ENCODE data around the gene LRRC4B. TPM values are rescaled to one million over a fixed set of nuclear protein-coding genes. Genes with fewer than 3 reads are reported as not detected.

The LRRC4B gene
- total RNA-seq, 1 experiment from 2014 or later: not detected

GRCh38 chr19:50557009-50557613 lies 11.1 kb downstream of the LRRC4B start:
- CTCF ChIA-PET: interaction anchor here (0.5 to 2.2 kb wide), 9 partner anchors 9 to 539 kb away, joined by 3 to 22 read pairs (median 5); no protein-coding TSS in a partner anchor
- no TSS peak for BruUV-seq (replicated peaks)

GRCh38 chr19:50556282-50557008 lies 11.8 kb downstream of the LRRC4B start:
- Mint-ChIP-seq H3K4me1 (ENCODE audit: low read depth, unreplicated experiment) (peaks cover 8% of the 10 kb centered on the region), H3K27ac (ENCODE audit: unreplicated experiment) (no peak overlapping the region), H3K4me3 (ENCODE audit: low read depth, unreplicated experiment) (peak overlapping the region; percentile 67), H3K36me3 (ENCODE audit: insufficient read depth, unreplicated experiment) (peaks cover 12% of the 10 kb centered on the region), H3K27me3 (ENCODE audit: unreplicated experiment) (peaks cover 88% of the 10 kb centered on the region), H3K9me3 (ENCODE audit: low read depth, unreplicated experiment) (no peaks in the 10 kb centered on the region)
- no TSS peak for BruUV-seq (replicated peaks)
- peak; percentile 92 for DNase-seq
- peak; percentile 96 for TF ChIP-seq CTCF (IDR thresholded peaks at IDR 0.05; ENCODE audit: unreplicated experiment)
- intact Hi-C loops (cut with micrococcal nuclease; ENCODE audit: unreplicated experiment): no loop called here
- CTCF ChIA-PET: interaction anchor here (0.5 to 2.2 kb wide), 15 partner anchors 9 to 540 kb away, joined by 3 to 22 read pairs (median 5); no protein-coding TSS in a partner anchor

More at GRCh38 chr19:50557009-50557613, 11.1 kb downstream of the LRRC4B start:
- no peak for TF ChIP-seq CTCF (IDR thresholded peaks at IDR 0.05; ENCODE audit: unreplicated experiment)
- peaks cover 8% of the 10 kb centered on the region for H3K4me1 Mint-ChIP-seq (ENCODE audit: low read depth, unreplicated experiment)
- H3K9me3 Mint-ChIP-seq (ENCODE audit: low read depth, unreplicated experiment): no peaks in the 10 kb centered on the region
- DNase-seq: no peak
- H3K36me3 Mint-ChIP-seq (ENCODE audit: insufficient read depth, unreplicated experiment): peaks cover 12% of the 10 kb centered on the region
- intact Hi-C loops (cut with micrococcal nuclease; ENCODE audit: unreplicated experiment): no loop called here
- no peak overlapping the region for H3K27ac Mint-ChIP-seq (ENCODE audit: unreplicated experiment)
- peaks cover 84% of the 10 kb centered on the region for H3K27me3 Mint-ChIP-seq (ENCODE audit: unreplicated experiment)
- H3K4me3 Mint-ChIP-seq (ENCODE audit: low read depth, unreplicated experiment): no peak overlapping the region

GRCh38 chr19:50555450-50556281 lies 12.6 kb downstream of the LRRC4B start:
- Mint-ChIP-seq H3K9me3 (ENCODE audit: low read depth, unreplicated experiment) (no peaks in the 10 kb centered on the region), H3K4me3 (ENCODE audit: low read depth, unreplicated experiment) (peak overlapping the region; percentile 67), H3K36me3 (ENCODE audit: insufficient read depth, unreplicated experiment) (peaks cover 12% of the 10 kb centered on the region), H3K27me3 (ENCODE audit: unreplicated experiment) (peaks cover 96% of the 10 kb centered on the region), H3K27ac (ENCODE audit: unreplicated experiment) (no peak overlapping the region), H3K4me1 (ENCODE audit: low read depth, unreplicated experiment) (peaks cover 8% of the 10 kb centered on the region)
- no peak for TF ChIP-seq CTCF (IDR thresholded peaks at IDR 0.05; ENCODE audit: unreplicated experiment)
- intact Hi-C loops (cut with micrococcal nuclease; ENCODE audit: unreplicated experiment): no loop called here
- DNase-seq: no peak
- CTCF ChIA-PET: interaction anchor here (0.5 to 2.2 kb wide), 15 partner anchors 8 to 541 kb away, joined by 3 to 22 read pairs (median 5); no protein-coding TSS in a partner anchor
- no TSS peak for BruUV-seq (replicated peaks)

- intact Hi-C loops (cut with micrococcal nuclease; ENCODE audit: unreplicated experiment): no loop called here
- no TSS peak for BruUV-seq (replicated peaks)
- H3K4me1 Mint-ChIP-seq (ENCODE audit: low read depth, unreplicated experiment): peaks cover 8% of the 10 kb centered on the region
- DNase-seq: no peak
- peaks cover 100% of the 10 kb centered on the region for H3K27me3 Mint-ChIP-seq (ENCODE audit: unreplicated experiment)
- peaks cover 12% of the 10 kb centered on the region for H3K36me3 Mint-ChIP-seq (ENCODE audit: insufficient read depth, unreplicated experiment)
- no peak overlapping the region for H3K27ac Mint-ChIP-seq (ENCODE audit: unreplicated experiment)
- H3K4me3 Mint-ChIP-seq (ENCODE audit: low read depth, unreplicated experiment): peak overlapping the region; percentile 67
- no peaks in the 10 kb centered on the region for H3K9me3 Mint-ChIP-seq (ENCODE audit: low read depth, unreplicated experiment)
- CTCF ChIA-PET: interaction anchor here (0.5 to 2.2 kb wide), 3 partner anchors 15 to 28 kb away, joined by 3 to 22 read pairs (median 13); no protein-coding TSS in a partner anchor
- no peak for TF ChIP-seq CTCF (IDR thresholded peaks at IDR 0.05; ENCODE audit: unreplicated experiment)
Measured at GRCh38 chr19:50555033-50555432, 13.2 kb downstream of the LRRC4B start.

Data from Calu3 (cell line).